Measurements from ENCODE around the gene USP27X. TPM values are rescaled to one million over a fixed set of nuclear protein-coding genes. Genes with fewer than 3 reads are reported as not detected.
A peak's percentile ranks its signal among the peaks of the same experiment; 100 is the strongest.

Gene USP27X
- total and polyA plus RNA-seq, 2 experiments from 2014 or later = 0.31 to 1.2 TPM

- in situ Hi-C loops (cut with MboI) = loop anchor here (25.0 kb wide), 1 partner anchor 677 kb away; no protein-coding TSS in a partner anchor
- Histone ChIP-seq H3K9me2 (ENCODE audit: insufficient read depth) (no peaks in the 10 kb centered on the region), H3K4me2 (ENCODE audit: unreplicated experiment) (no peak overlapping the region), H3K4me1 (ENCODE audit: insufficient read depth) (no peaks in the 10 kb centered on the region), H3K27me3 (replicated peaks; ENCODE audit: insufficient read depth) (no peaks in the 10 kb centered on the region), H3K9me3 (ENCODE audit: low read depth) (no peaks in the 10 kb centered on the region), H4K20me1 (ENCODE audit: insufficient read depth) (no peaks in the 10 kb centered on the region), H3F3A (ENCODE audit: insufficient read depth) (no peaks in the 10 kb centered on the region), H3K27ac (no peak overlapping the region), H3K9ac (no peak overlapping the region), H3K79me2 (ENCODE audit: insufficient read depth) (no peaks in the 10 kb centered on the region), H2AFZ (no peak overlapping the region), H3K4me3 (no peak overlapping the region), H3K36me3 (ENCODE audit: low read depth) (no peaks in the 10 kb centered on the region)
- WGBS, 2 experiments (ENCODE audit: low coverage in 1 of 2, low lambda C conversion rate in 2 of 2, missing lambda C conversion rate in 2 of 2) = 0% methylated on average over 2 to 3 of the region's 3 CpGs
- no peak for TF ChIP-seq EZH2phosphoT487 (IDR thresholded peaks at IDR 0.05; ENCODE audit: insufficient read depth, low read depth)
- no peak for TF ChIP-seq EZH2 (IDR thresholded peaks at IDR 0.05; ENCODE audit: insufficient read depth, poor library complexity, severe bottlenecking)
- no peak for DNase-seq
These were observed 31.1 kb downstream of the USP27X start for GRCh38 chrX:49910344-49910743.

GRCh38 chrX:49912086-49912485 is 32.8 kb downstream of the USP27X start:
- Histone ChIP-seq H3K9me2 (ENCODE audit: insufficient read depth) (no peaks in the 10 kb centered on the region), H3K4me1 (ENCODE audit: insufficient read depth) (no peaks in the 10 kb centered on the region), H3K4me2 (ENCODE audit: unreplicated experiment) (no peak overlapping the region), H3K36me3 (ENCODE audit: low read depth) (no peaks in the 10 kb centered on the region), H3K9me3 (ENCODE audit: low read depth) (no peaks in the 10 kb centered on the region), H4K20me1 (ENCODE audit: insufficient read depth) (no peaks in the 10 kb centered on the region), H3K9ac (no peak overlapping the region), H3K79me2 (ENCODE audit: insufficient read depth) (no peaks in the 10 kb centered on the region), H3F3A (ENCODE audit: insufficient read depth) (no peaks in the 10 kb centered on the region), H2AFZ (no peak overlapping the region), H3K4me3 (no peak overlapping the region), H3K27me3 (replicated peaks; ENCODE audit: insufficient read depth) (no peaks in the 10 kb centered on the region), H3K27ac (no peak overlapping the region)
- no peak for DNase-seq
- 71% methylated on average over 2 of the region's 3 CpGs; no CpG with 5 or more reads in 1 of the 2 experiments for WGBS, 2 experiments (ENCODE audit: low coverage in 1 of 2, low lambda C conversion rate in 2 of 2, missing lambda C conversion rate in 2 of 2)
- in situ Hi-C loops (cut with MboI) = loop anchor here (25.0 kb wide), 1 partner anchor 675 kb away; no protein-coding TSS in a partner anchor
- TF ChIP-seq EZH2phosphoT487 (IDR thresholded peaks at IDR 0.05; ENCODE audit: insufficient read depth, low read depth) = no peak
- no peak for TF ChIP-seq EZH2 (IDR thresholded peaks at IDR 0.05; ENCODE audit: insufficient read depth, poor library complexity, severe bottlenecking)

- no peak overlapping the region for H3K27ac ChIP-seq
- WGBS, 2 experiments (ENCODE audit: low coverage in 1 of 2, low lambda C conversion rate in 2 of 2, missing lambda C conversion rate in 2 of 2) = 58 to 62% methylated on average over 3 of the region's 3 CpGs
- no peaks in the 10 kb centered on the region for H3F3A ChIP-seq (ENCODE audit: insufficient read depth)
- H2AFZ ChIP-seq = no peak overlapping the region
- DNase-seq = no peak
- H3K4me3 ChIP-seq = no peak overlapping the region
- H3K79me2 ChIP-seq (ENCODE audit: insufficient read depth) = no peaks in the 10 kb centered on the region
- no peak overlapping the region for H3K9ac ChIP-seq
- H3K9me3 ChIP-seq (ENCODE audit: low read depth) = no peaks in the 10 kb centered on the region
- in situ Hi-C loops (cut with MboI) = loop anchor here (25.0 kb wide), 1 partner anchor 674 kb away; no protein-coding TSS in a partner anchor
- H3K36me3 ChIP-seq (ENCODE audit: low read depth) = no peaks in the 10 kb centered on the region
- no peaks in the 10 kb centered on the region for H3K9me2 ChIP-seq (ENCODE audit: insufficient read depth)
- H3K4me2 ChIP-seq (ENCODE audit: unreplicated experiment) = no peak overlapping the region
- TF ChIP-seq EZH2 (IDR thresholded peaks at IDR 0.05; ENCODE audit: insufficient read depth, poor library complexity, severe bottlenecking) = no peak
- no peak for TF ChIP-seq EZH2phosphoT487 (IDR thresholded peaks at IDR 0.05; ENCODE audit: insufficient read depth, low read depth)
- H3K4me1 ChIP-seq (ENCODE audit: insufficient read depth) = no peaks in the 10 kb centered on the region
- no peaks in the 10 kb centered on the region for H4K20me1 ChIP-seq (ENCODE audit: insufficient read depth)
- no peaks in the 10 kb centered on the region for H3K27me3 ChIP-seq (replicated peaks; ENCODE audit: insufficient read depth)
These were observed 33.6 kb downstream of the USP27X start for GRCh38 chrX:49912861-49913260.

- Histone ChIP-seq H3K4me1 (ENCODE audit: insufficient read depth) (no peaks in the 10 kb centered on the region), H3K4me3 (no peak overlapping the region), H3K9me2 (ENCODE audit: insufficient read depth) (no peaks in the 10 kb centered on the region), H3K9me3 (ENCODE audit: low read depth) (no peaks in the 10 kb centered on the region), H4K20me1 (ENCODE audit: insufficient read depth) (no peaks in the 10 kb centered on the region), H3K36me3 (ENCODE audit: low read depth) (no peaks in the 10 kb centered on the region), H3K9ac (no peak overlapping the region), H3K4me2 (ENCODE audit: unreplicated experiment) (no peak overlapping the region), H3K27ac (no peak overlapping the region), H3K27me3 (replicated peaks; ENCODE audit: insufficient read depth) (no peaks in the 10 kb centered on the region), H3K79me2 (ENCODE audit: insufficient read depth) (no peaks in the 10 kb centered on the region), H3F3A (ENCODE audit: insufficient read depth) (no peaks in the 10 kb centered on the region), H2AFZ (peak overlapping the region; percentile 19; the same call in 1 of the 2 replicates)
- TF ChIP-seq EZH2phosphoT487 (IDR thresholded peaks at IDR 0.05; ENCODE audit: insufficient read depth, low read depth) (no peak), EZH2 (IDR thresholded peaks at IDR 0.05; ENCODE audit: insufficient read depth, poor library complexity, severe bottlenecking) (no peak)
- in situ Hi-C loops (cut with MboI) = loop anchor here (25.0 kb wide), 1 partner anchor 672 kb away; no protein-coding TSS in a partner anchor
- DNase-seq = peak; percentile 61
- 8 to 17% methylated on average over 5 to 8 of the region's 8 CpGs for WGBS, 2 experiments (ENCODE audit: low coverage in 1 of 2, low lambda C conversion rate in 2 of 2, missing lambda C conversion rate in 2 of 2)
These were observed 36.3 kb downstream of the USP27X start for GRCh38 chrX:49915361-49916222.
